Fibroblast of lung (primary cell): ENCODE measurements around the gene TGFB1I1. TPM values are rescaled to one million over a fixed set of nuclear protein-coding genes. Genes with fewer than 3 reads are reported as not detected.
"Not testable (repeated sequence)": the region's sequence is repeated elsewhere in the genome, so short reads cannot be mapped to it uniquely, and the experiment has no call there.

ENCODE experiments used
- DNase-seq, 2 donors: peaks; one replicate each; pipeline versions ENCODE4 v3.0.0 to v3.0.0-alpha.2; 2010; ENCODE audit warnings: low read depth in 2 of 2
- H2AFZ ChIP-seq: 2 replicates; pipeline ENCODE4 v1.5.1; 2012; ENCODE audit warnings: low read length, control low read depth, inconsistent platforms
- H3K27ac ChIP-seq: 2 replicates; pipeline ENCODE4 v1.5.1; 2011; ENCODE audit warnings: low read length, control low read depth; ENCODE audit not compliant: insufficient read depth
- H3K27me3 ChIP-seq: 2 replicates; pipeline ENCODE4 v1.5.1; 2011; ENCODE audit warnings: mild to moderate bottlenecking, low read length; ENCODE audit not compliant: control insufficient read depth, insufficient read depth
- H3K36me3 ChIP-seq: 2 replicates; pipeline ENCODE4 v1.5.1; 2011; ENCODE audit warnings: low read length; ENCODE audit not compliant: control insufficient read depth, insufficient read depth
- H3K4me1 ChIP-seq: 2 replicates; pipeline ENCODE4 v1.5.1; 2011; ENCODE audit warnings: low read length; ENCODE audit not compliant: control insufficient read depth, insufficient read depth; ENCODE audit errors: extremely low read depth
- H3K4me2 ChIP-seq: 2 replicates; pipeline ENCODE4 v1.5.1; 2011; ENCODE audit warnings: low read length, control low read depth; ENCODE audit not compliant: insufficient read depth; ENCODE audit errors: extremely low read depth
- H3K4me3 ChIP-seq, 4 experiments: fragments of 200-600 bp in 1 of 4; sonication (generic) in 1 of 4; replicated peaks in 1 of 4; 2 replicates each; pipeline ENCODE4 v1.5.1; 2011 to 2016; ENCODE audit warnings: low read length in 4 of 4, low read depth in 3 of 4, mild to moderate bottlenecking in 3 of 4, control low read depth in 2 of 4, inconsistent platforms in 1 of 4, mixed read lengths in 1 of 4; ENCODE audit not compliant: insufficient read depth in 1 of 4; ENCODE audit errors: control extremely low read depth in 1 of 4
- H3K79me2 ChIP-seq: 2 replicates; pipeline ENCODE4 v1.5.1; 2012; ENCODE audit warnings: mild to moderate bottlenecking, low read length, inconsistent platforms; ENCODE audit not compliant: control insufficient read depth, insufficient read depth
- H3K9ac ChIP-seq: 2 replicates; pipeline ENCODE4 v1.5.1; 2011; ENCODE audit warnings: mild to moderate bottlenecking, low read length, control low read depth; ENCODE audit not compliant: insufficient read depth
- H3K9me3 ChIP-seq: 2 replicates; pipeline ENCODE4 v1.5.1; 2012; ENCODE audit warnings: low read depth, low read length; ENCODE audit not compliant: control insufficient read depth, insufficient read depth
- H4K20me1 ChIP-seq: 2 replicates; pipeline ENCODE4 v1.5.1; 2011; ENCODE audit warnings: low read length; ENCODE audit not compliant: control insufficient read depth, insufficient read depth; ENCODE audit errors: extremely low read depth
- EZH2 ChIP-seq: IDR thresholded peaks from 2 replicates; pipeline ENCODE4 v1.5.1; 2012; ENCODE audit warnings: low read length, control low read depth, mild to moderate bottlenecking; ENCODE audit errors: missing control alignments
- polyA plus RNA-seq, 2 donors: library from polyadenylated mRNA; depleted of rRNA in 1 of 2; stranded (reverse) in 1 of 2; unstranded in 1 of 2; fragments of >200 nt; gene quantifications; 2 replicates each; pipeline ENCODE4 v1.2.1, GENCODE V29; 2011 to 2012; ENCODE audit warnings: missing spikeins in 1 of 2
- total RNA-seq: library from RNA; depleted of rRNA; stranded (reverse); fragments of >200 nt; gene quantifications from 2 replicates; pipeline ENCODE4 v1.2.1, GENCODE V29; 2014
- TF ChIP-seq, protein P1 (sequence below), 2 donors: IDR thresholded peaks in 1 of 2; conservative IDR thresholded peaks in 1 of 2; 1 replicate in 1 of 2; 2 replicates in 1 of 2; pipeline ENCODE4 v1.5.1; 2011 to 2012; ENCODE audit warnings: low read length in 2 of 2, control low read depth in 1 of 2, inconsistent platforms in 1 of 2, low read depth in 1 of 2, mild to moderate bottlenecking in 1 of 2

The TGFB1I1 gene
- total and polyA plus RNA-seq, 2 donors (not counting 1 experiment from before 2014, with no cell fraction given), result 46.9 to 94.3 TPM

DNA sequence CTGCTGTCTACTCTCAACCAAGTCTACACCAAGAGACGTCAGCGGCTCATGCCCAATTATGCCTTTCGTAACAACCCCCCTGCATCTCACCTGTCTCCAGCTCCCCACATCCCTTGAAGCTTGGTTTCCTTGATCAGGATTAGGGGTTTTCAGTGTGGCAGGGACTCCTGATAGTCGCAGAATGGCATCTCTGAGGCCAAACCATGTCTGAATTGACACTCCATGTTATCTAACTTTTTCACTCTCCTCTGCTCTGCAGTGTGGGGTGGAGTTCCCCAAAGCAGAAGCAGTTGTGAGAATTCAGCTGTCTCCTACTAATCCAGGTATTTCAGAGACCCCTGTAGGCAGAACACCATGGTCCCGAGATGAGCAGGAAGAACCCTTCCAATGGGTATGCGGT lies 50.1 kb downstream of the TGFB1I1 start:
- Histone ChIP-seq H3K4me2 (no peak overlapping the region), H2AFZ (no peak overlapping the region), H3K27me3 (no peaks in the 10 kb centered on the region), H3K79me2 (no peaks in the 10 kb centered on the region), H3K27ac (no peak overlapping the region), H3K9ac (no peak overlapping the region), H4K20me1 (no peaks in the 10 kb centered on the region), H3K4me3 (no peak overlapping the region), H3K4me1 (no peaks in the 10 kb centered on the region), H3K36me3 (no peaks in the 10 kb centered on the region), H3K9me3 (no peaks in the 10 kb centered on the region)
- TF ChIP-seq EZH2, result no peak
- TF ChIP-seq, protein P1, sequence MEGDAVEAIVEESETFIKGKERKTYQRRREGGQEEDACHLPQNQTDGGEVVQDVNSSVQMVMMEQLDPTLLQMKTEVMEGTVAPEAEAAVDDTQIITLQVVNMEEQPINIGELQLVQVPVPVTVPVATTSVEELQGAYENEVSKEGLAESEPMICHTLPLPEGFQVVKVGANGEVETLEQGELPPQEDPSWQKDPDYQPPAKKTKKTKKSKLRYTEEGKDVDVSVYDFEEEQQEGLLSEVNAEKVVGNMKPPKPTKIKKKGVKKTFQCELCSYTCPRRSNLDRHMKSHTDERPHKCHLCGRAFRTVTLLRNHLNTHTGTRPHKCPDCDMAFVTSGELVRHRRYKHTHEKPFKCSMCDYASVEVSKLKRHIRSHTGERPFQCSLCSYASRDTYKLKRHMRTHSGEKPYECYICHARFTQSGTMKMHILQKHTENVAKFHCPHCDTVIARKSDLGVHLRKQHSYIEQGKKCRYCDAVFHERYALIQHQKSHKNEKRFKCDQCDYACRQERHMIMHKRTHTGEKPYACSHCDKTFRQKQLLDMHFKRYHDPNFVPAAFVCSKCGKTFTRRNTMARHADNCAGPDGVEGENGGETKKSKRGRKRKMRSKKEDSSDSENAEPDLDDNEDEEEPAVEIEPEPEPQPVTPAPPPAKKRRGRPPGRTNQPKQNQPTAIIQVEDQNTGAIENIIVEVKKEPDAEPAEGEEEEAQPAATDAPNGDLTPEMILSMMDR (conservative IDR thresholded peaks at IDR 0.05 in 1 of 2, IDR thresholded peaks at IDR 0.05 in 1 of 2; ENCODE audit: low read depth in 1 of 2, low read length in 2 of 2), result no peak
- no peak for DNase-seq

- H3K4me2 ChIP-seq, H3K79me2 ChIP-seq, H3K36me3 ChIP-seq, H2AFZ ChIP-seq, H3K9ac ChIP-seq, H4K20me1 ChIP-seq, H3K4me3 ChIP-seq, H3K27ac ChIP-seq, H3K4me1 ChIP-seq, DNase-seq, H3K27me3 ChIP-seq, H3K9me3 ChIP-seq: not testable (repeated sequence)
Measured at GRCh38 chr16:31523768-31524167, 51.8 kb downstream of the TGFB1I1 start.

DNA sequence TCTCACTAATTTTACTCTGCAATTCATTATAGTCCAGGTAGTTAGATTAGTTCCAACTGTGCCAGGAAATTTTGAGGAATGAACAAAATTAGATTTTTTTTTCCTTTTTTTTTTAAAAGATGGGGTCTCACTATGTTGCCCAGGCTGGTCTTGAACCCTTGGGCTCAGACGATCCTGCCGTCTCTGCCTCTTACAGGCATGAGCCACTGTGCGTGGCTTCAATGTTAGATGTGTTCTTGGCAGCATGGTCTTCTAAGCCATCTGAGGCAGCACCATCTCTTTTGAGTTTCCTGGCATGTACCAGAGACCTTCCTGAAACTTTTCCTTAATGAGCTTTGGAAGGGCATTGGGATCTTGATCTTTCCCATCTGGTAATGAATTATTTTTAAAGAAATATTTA lies 53.2 kb downstream of the TGFB1I1 start:
- Histone ChIP-seq H3K9me3 (no peaks in the 10 kb centered on the region), H3K36me3 (no peaks in the 10 kb centered on the region), H3K27ac (no peak overlapping the region), H3K4me2 (no peak overlapping the region), H3K9ac (no peak overlapping the region), H2AFZ (no peak overlapping the region), H3K4me3 (no peak overlapping the region), H3K4me1 (no peaks in the 10 kb centered on the region), H3K27me3 (peaks cover 8% of the 10 kb centered on the region), H3K79me2 (no peaks in the 10 kb centered on the region), H4K20me1 (no peaks in the 10 kb centered on the region)
- TF ChIP-seq EZH2, result no peak
- TF ChIP-seq, protein P1 (conservative IDR thresholded peaks at IDR 0.05 in 1 of 2, IDR thresholded peaks at IDR 0.05 in 1 of 2; ENCODE audit: low read depth in 1 of 2, low read length in 2 of 2), result no peak
- DNase-seq, result no peak

Other genes with a start within 250 kb of the TGFB1I1 start
- gene ITGAM, start 212.2 kb upstream of the TGFB1I1 start, total RNA-seq, result under 0.01 TPM in 1 of 2 replicates, not detected in the other
- 0.02 TPM in 1 of 2 replicates, not detected in the other for gene ITGAM, start 212.2 kb upstream of the TGFB1I1 start, polyA plus RNA-seq
- under 0.01 TPM in 2 replicates for gene ITGAX, start 117.0 kb upstream of the TGFB1I1 start, total RNA-seq
- gene ITGAX, start 117.0 kb upstream of the TGFB1I1 start, polyA plus RNA-seq, result not detected in 2 replicates
- gene ITGAD, start 78.8 kb upstream of the TGFB1I1 start, total RNA-seq, result not detected in 2 replicates
- gene ITGAD, start 78.8 kb upstream of the TGFB1I1 start, polyA plus RNA-seq, result not detected in 2 replicates
- not detected in 2 replicates for gene COX6A2, start 43.8 kb upstream of the TGFB1I1 start, total RNA-seq
- not detected in 2 replicates for gene COX6A2, start 43.8 kb upstream of the TGFB1I1 start, polyA plus RNA-seq
- gene ZNF843, start 29.4 kb upstream of the TGFB1I1 start, total RNA-seq, result 0.26 and 0.33 TPM in 2 replicates
- gene ZNF843, start 29.4 kb upstream of the TGFB1I1 start, polyA plus RNA-seq, result 0.15 and 0.28 TPM in 2 replicates
- gene ARMC5, start 12.7 kb upstream of the TGFB1I1 start, total RNA-seq, result 5.4 and 5.6 TPM in 2 replicates
- 1.7 and 3.4 TPM in 2 replicates for gene ARMC5, start 12.7 kb upstream of the TGFB1I1 start, polyA plus RNA-seq
- gene SLC5A2, start 11.0 kb downstream of the TGFB1I1 start, total RNA-seq, result under 0.01 TPM in 1 of 2 replicates, not detected in the other
- not detected in 2 replicates for gene SLC5A2, start 11.0 kb downstream of the TGFB1I1 start, polyA plus RNA-seq
- 35.7 and 41.8 TPM in 2 replicates for gene RUSF1, start 36.2 kb downstream of the TGFB1I1 start, total RNA-seq
- gene RUSF1, start 36.2 kb downstream of the TGFB1I1 start, polyA plus RNA-seq, result 21.5 and 23.1 TPM in 2 replicates
- not detected in 2 replicates for gene AHSP, start 55.7 kb downstream of the TGFB1I1 start, total RNA-seq
- not detected in 2 replicates for gene AHSP, start 55.7 kb downstream of the TGFB1I1 start, polyA plus RNA-seq